ENCODE results near the gene ALPK1.
"Not testable (repeated sequence)": the region's sequence is repeated elsewhere in the genome, so short reads cannot be mapped to it uniquely, and the experiment has no call there.

The ALPK1 gene

GRCh38 chr4:112284662-112285411 is 12.3 kb upstream of the ALPK1 start:
- DNase-seq: no peak

DNA sequence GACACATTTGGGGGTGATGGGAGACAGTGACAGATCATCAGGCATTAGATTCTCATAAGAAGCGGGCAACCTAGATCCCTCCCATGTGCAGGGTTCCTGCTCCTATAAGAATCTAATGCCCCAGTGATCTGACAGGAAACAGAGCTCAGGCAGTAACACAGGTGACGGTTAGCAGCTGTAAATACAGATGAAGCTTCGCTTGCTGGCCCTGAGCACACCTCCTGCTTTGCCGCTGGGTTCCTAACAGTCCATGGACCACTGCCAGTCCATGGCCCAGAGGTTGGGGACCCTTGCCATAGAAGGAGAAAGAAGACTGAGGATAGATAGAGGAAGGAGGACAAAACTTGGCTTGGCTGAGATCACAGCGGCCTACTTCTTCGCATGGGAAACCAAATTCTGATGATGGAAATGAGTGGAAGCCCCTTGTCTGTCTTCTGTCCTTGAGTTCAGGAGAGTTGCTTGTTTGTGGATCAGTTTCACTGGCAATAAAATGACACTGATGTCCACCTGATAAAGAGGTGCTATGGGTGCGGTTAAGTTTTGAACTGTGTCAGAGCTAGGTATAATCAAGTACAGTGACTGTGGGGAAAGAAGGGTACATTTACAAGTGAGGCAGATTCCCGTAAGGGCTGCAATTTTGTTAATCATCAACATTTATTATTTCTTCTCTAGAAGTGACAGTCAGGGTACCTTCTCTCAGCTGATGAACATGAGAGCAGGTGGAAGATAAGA is 9.7 kb upstream of the ALPK1 start:
- peak; percentile 23 for DNase-seq

GRCh38 chr4:112288455-112288854 is 8.7 kb upstream of the ALPK1 start:
- peak; percentile 32 for DNase-seq

GRCh38 chr4:112289407-112290253 is 7.5 kb upstream of the ALPK1 start:
- no peak for DNase-seq

GRCh38 chr4:112290341-112290740 is 6.8 kb upstream of the ALPK1 start:
- DNase-seq: no peak

GRCh38 chr4:112299721-112300120 is 2.6 kb downstream of the ALPK1 start:
- no peak for DNase-seq

DNA sequence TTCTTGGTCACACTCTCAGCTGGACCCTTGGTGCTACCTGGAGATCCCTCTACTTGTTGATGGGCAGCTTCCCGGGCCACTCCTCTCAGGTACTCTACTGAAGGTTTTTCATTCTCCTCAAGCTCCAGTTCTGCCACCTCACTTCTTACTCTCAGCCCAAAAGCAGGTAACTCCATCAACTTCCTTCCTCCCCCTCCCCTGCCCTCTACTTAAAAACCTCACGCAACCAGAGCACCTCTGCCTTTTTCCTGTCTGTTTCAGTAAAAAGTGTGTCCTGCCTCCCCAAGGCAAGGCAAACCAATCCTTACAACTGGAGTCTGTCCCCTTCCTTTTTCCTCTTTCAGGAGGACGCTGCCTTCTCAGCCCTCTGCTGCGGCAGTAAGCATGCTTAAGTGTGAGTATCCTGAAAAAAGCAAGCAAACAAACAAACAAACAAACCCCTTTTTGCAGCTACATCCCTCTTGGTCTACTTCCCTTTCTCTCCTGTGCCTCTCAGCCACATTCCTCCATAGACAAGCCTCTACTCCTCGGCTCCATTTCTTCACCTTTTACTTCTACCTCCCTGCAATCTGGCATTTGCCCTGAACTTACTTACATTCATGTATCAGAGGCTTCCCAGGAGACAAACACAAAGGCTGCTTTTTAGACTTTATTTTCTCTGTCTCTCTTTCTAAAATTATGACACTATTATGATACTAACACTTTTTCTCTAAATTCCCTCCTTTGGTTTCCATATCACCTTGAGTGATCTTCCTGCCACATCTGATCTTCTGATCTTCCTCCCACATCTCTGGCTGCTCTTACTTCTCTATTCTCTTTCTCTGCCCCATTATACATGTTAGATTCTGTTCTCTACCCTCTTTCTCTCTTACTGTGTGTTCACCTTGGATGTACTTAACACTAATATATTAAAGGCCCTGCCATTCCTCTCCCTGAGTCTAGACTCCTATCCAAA is 5.4 kb downstream of the ALPK1 start:
- no peak for DNase-seq

GRCh38 chr4:112305477-112305876 is 8.3 kb downstream of the ALPK1 start:
- not testable (repeated sequence) for DNase-seq

GRCh38 chr4:112309263-112309791 is 12.2 kb downstream of the ALPK1 start:
- DNase-seq: peak; percentile 70

GRCh38 chr4:112311516-112311915 is 14.3 kb downstream of the ALPK1 start:
- no peak for DNase-seq

DNA sequence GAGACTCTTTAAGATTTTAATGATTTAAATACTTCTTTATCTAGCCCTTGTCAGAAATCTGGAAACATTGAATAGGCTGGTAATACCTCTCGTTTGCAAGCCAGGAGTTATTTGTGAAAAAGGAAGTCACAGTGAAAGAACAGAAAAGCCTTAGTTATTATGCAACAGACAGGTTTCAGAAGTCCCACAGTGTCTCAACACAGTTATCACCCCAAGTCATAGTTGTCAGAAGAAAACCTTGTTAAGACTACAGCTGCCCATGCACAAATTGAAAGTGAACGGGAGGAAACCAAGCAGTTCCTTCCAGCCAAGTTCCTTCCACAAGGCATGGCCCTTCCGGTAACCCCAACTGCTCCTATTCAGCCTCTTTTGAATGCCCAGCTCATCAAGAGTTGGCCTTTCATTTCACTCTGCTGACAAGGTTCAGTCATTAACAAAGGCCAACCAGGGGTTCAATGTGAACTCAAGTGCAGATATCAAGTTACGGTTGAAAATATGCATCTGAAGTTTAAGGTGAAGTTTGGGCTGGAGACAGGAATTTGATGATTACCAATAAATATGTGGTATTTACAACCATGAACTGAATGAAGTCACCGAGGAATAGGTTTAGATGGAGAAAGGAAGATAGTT is 15.6 kb downstream of the ALPK1 start:
- DNase-seq: peak; percentile 20

- DNase-seq: no peak
Measured at GRCh38 chr4:112315446-112315845, 18.3 kb downstream of the ALPK1 start.

DNA sequence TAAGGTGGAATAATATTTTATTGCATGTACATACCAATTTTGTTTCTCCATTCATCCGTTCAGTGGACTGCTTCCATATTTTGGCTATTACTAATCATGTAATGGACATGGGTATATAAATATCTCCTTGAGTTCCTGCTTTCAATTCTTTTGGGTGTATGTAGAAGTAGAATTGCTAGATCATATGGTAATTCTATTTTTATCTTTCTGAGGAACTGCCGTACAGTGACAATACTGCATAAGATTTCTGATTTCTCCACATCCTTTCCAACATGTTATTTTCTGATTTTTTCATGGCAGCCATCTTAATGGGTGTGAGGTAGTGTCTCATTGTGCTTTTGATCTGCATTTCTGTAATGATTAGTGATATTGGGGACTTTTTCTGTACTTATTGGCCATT is 19.2 kb downstream of the ALPK1 start:
- no peak for DNase-seq

DNA sequence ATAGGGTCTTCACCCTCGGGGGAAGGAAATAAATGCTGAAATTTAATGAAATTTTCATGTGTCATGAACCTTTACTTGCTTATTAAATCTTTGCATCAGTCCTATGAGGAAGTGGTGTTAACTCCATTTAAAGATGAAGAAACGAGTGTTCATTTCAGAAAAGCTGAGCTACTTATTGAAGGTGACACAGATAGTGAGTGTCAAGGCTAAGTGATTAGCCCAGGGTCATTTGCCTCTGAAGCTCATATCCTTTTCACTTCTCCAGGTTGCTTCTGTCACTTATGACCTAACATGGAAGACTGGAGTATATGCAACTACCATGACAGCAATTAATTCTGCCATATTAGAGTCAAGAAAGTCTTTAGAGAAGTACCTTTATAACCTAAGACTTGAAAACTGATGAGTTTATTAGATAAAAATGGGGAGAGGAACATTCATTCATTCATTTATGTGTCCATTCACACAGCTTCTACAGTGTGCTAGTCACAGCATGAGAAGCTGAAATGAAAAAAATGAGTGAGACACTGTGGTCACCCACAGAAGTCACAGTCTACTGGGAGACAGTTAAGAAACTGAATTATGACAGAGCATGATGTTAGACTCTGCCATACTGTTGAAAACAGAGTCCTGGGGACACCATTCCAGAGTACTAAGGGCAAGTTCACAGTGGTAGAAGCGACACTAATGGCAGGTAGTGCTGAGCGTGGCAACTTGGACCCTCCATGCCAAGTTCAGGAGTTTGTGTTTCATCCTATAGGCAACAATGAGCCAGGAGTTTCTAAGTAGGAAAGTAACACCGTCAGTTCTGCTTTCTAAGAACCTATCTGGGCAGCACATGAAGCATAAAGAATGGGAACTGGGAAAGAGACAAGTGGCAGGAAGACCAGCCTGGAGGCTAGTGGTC is 21.3 kb downstream of the ALPK1 start:
- no peak for DNase-seq

DNA sequence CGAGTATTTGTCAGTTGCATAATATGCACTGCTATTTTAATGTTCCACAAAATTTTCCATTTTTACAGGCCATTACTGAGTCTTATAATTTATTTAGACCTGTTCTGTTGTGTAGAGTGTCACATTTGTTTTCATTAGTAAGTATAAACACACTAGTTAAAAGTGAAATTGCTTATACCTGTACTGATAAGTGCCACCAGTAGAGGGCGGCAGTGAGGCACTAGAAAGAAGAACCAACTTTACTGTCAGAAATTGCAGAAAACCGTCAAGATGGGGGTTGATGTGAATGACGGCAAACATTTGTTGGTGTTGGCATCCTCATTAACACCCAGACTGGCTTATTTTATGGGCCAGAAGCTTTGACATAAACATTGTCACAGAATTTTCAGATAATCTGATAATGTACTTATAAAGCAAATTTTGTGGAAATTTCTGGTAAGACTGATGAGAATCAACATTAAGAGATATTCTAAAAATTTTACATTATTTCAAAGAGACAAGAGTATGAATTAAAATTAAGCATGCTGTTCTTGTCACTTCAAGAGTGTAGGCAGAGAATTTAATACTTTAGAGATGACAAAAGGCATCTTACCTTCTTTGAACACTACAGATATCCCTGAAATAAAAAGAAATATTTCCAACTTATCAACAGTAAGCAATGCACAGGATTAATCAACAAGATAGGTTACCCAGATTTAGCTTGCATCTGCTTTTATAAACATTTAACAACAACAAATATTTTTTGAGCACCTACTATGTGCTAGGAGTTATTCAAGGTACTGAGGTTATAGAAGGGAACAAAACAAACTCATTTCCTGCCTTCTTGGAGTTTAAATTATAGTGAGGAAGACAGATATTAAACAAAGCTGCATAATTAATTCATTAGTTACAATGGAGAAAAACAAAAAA is 24.9 kb downstream of the ALPK1 start:
- DNase-seq: peak; percentile 67

- no peak for DNase-seq
Measured at GRCh38 chr4:112322866-112323265, 25.7 kb downstream of the ALPK1 start.

DNA sequence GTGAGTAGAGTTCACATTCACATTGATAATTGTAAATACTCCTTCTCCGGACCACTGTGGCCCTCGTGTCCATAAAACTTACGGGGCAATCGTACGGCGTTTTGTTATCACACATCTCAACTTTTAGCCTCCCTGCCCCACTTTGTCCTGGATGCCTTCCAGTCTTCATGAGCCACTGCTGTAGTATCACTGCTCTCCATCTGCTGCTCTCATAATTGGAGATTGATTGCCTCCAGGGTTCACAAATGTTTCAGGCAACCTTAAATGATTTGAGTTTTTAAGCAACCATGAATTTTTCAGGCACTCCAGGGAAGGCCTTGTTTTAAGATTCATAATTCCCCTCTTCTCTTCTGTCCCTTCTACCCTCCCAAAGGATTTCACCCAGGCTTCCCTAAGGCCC is 28.4 kb downstream of the ALPK1 start:
- no peak for DNase-seq

- DNase-seq: no peak
Measured at GRCh38 chr4:112327965-112328733, 31.0 kb downstream of the ALPK1 start.

GRCh38 chr4:112328734-112329130 is 31.6 kb downstream of the ALPK1 start:
- no peak for DNase-seq

Data from CD4-positive, alpha-beta T cell treated with Interleukin-15 for 1 hour (primary cell).